HuH-7 (cell line): ENCODE measurements around the gene SGMS1.
A peak's percentile ranks its signal among the peaks of the same experiment; 100 is the strongest.
"Not testable (repeated sequence)": the region's sequence is repeated elsewhere in the genome, so short reads cannot be mapped to it uniquely, and the experiment has no call there.

Source experiments
- DNase-seq: peaks from one replicate; pipeline ENCODE4 v3.0.0; 2011; ENCODE audit warnings: low spot score

Gene SGMS1

GRCh38 chr10:50373821-50374501 lies 249.8 kb downstream of the SGMS1 start:
- DNase-seq, result no peak

DNA sequence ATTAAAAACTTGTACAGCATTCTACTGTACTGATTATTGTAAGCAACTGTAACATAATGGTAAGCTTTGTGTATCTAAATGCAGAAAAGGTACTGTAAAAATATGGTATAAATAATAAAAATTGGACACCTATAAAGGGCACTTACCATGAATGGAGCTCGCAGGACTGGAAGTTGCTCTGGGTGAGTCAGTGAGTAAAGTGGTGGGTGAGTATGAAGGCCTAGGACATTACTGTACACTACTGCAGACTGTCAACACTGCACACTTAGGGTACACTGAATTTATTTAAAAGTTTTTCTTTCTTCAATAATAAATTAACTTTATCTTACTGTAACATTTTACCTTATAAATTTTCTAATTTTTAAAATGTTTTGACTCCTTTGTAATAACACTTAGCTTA lies 253.8 kb downstream of the SGMS1 start:
- no peak for DNase-seq

DNA sequence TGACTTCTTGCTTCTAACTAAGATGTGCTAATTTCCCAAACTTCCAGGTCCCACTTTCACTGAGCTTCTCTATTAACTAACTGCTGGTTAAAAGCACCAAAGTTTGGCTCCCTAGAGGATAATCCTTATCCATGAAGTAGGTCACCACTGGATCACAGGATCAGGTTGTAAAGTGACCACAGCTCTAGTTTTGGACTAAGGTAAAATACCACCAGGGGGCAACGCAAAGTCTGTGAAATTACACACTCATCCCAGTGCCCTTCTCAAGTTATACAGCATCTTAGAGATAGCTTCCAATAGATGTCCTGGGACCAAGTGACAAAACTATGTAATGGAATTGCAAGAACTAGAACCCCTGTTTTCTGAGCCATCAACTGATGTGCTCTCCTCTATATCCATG lies 256.0 kb downstream of the SGMS1 start:
- peak; percentile 38 for DNase-seq

DNA sequence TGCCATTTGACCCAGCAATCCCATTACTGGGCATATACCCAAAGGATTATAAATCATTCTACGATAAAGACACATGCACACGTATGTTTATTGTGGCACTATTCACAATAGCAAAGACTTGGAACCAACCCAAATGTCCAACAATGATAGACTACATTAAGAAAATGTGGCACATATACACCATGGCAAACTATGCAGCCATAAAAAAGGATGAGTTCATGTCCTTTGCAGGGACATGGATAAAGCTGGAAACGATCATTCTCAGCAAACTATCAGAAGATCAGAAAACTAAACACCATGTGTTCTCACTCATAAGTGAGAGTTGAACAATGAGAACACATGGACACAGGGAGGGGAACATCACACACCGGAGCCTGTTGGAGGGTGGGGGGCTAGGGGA lies 257.3 kb downstream of the SGMS1 start:
- DNase-seq, result not testable (repeated sequence)

- not testable (repeated sequence) for DNase-seq
These were observed 259.0 kb downstream of the SGMS1 start for GRCh38 chr10:50364730-50365129.

DNA sequence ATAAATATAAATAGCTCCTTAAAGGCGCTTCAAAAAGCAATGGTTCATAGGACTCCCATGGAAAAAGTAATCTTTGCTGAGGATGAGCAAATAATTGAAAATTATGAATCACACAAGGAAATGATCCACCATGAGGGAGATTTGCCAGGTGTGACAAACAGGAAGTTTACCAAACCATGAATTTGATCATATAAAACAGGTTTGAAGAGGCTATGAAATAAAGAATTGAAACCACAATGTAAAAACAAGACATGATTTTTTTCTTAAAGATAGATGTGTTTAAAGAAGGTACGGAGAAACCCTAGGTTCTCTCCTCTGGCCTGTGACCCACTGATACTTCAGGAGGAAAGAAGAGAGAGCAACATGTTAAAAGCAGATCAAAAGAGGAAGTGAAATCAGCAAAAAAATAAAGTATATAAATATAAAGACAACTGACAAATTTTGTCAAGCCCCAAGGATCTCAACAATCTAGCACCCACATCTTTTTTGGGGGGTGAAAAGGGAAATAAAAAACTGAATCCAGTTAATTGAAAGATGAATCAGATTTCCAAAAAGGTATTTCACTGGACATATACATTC lies 261.1 kb downstream of the SGMS1 start:
- DNase-seq, result no peak

- DNase-seq, result no peak
These were observed 261.8 kb downstream of the SGMS1 start for GRCh38 chr10:50361946-50362345.

DNA sequence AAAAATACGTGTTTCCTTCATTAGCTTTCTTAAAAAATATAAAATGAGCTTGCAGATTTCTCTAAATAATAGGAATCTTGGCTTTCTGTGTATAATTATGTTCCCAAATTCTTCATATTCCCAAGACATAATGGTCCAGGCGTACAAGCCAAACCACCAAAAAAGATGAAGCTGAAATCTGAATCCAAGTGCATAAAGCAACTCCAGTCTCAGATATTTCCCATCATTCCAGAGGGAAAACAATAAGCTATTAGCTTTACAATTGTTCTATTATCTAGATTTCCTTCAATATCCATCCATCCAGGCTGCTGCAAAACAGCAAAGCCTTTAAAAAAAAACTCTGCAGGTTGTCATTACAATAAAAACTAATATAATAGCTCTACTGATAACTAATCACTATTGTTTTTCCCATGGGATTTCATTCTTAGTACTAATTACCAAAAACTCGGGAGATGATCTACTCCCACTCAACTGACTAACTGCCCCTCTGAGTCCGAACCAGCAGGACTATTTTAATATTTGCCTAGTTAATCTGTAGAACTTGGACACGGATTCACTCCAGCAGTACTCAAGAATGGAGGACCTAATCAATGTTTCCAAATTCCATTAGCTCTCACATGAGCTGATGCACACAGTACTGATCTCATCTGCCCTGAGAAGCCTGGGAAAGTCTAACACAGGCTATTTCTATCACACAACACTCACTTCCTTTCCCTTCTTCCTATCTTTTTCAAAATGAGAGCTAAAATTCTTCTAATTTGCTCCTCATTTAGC lies 263.5 kb downstream of the SGMS1 start:
- no peak for DNase-seq

- DNase-seq, result no peak
These were observed 264.6 kb downstream of the SGMS1 start for GRCh38 chr10:50358925-50359687.

GRCh38 chr10:50358411-50358810 lies 265.3 kb downstream of the SGMS1 start:
- no peak for DNase-seq

DNA sequence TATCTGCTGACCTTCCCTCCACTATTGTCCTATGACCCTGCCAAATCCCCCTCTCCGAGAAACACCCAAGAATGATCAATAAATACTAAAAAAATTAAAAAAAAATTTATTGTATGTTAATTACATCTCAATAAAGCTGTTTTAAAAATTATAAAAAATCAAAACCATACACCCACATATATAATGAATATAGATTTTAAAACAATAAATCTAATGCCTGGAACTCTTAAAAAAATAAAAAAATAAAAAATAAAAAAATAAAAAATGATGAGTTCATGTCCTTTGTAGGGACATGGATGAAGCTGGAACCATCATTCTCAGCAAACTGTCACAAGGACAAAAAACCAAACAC lies 267.3 kb downstream of the SGMS1 start:
- not testable (repeated sequence) for DNase-seq

GRCh38 chr10:50355693-50356480 lies 267.9 kb downstream of the SGMS1 start:
- not testable (repeated sequence) for DNase-seq

DNA sequence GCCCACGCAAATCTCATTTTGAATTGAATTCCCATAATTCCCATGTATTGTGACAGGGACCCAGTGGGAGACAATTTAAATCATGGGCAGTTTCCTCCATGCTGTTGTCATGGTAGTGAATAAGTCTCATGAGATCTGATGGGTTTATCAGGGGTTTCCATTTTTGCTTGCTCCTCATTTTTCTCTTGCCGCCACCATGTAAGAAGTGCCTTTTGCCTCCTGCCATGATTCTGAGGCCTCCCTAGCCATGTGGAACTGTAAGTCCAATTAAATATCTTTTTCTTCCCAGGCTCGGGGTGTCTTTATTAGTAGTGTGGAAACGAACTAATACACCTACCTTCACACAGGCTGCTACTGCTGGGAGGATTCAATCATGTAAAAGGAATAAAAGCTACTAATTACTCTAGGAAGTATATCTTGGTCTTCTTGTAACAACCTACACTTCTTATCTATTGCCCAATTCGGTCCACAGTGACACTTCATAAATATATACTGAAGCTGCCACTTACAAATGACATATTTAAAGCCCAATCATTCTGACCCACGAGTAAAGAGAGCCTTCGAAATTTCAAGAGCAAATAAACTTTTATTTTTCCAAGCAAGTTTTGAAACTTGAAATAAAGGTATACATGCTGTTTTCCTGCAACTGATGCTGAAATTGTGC lies 272.1 kb downstream of the SGMS1 start:
- no peak for DNase-seq

GRCh38 chr10:50350366-50350765 lies 273.4 kb downstream of the SGMS1 start:
- no peak for DNase-seq

DNA sequence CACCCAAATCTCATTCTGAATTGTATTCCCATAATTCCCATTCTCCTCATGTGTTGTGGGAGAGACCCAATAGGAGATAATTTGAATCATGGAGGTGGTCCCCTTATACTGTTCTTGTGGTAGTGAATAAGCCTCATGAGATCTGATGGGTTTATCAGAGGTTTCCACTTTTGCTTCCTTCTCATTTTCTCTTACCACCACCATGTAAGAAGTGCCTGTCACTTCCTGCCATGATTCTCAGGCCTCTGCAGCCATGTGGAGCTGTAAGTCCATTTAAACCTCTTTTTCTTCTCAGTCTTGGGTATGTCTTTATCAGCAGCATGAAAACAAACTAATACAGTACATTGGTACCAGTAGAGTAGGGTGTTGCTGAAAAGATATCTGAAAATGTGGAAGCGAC lies 274.2 kb downstream of the SGMS1 start:
- no peak for DNase-seq

GRCh38 chr10:50347394-50347802 lies 276.4 kb downstream of the SGMS1 start:
- no peak for DNase-seq

GRCh38 chr10:50346942-50347341 lies 276.8 kb downstream of the SGMS1 start:
- no peak for DNase-seq

- no peak for DNase-seq
These were observed 278.2 kb downstream of the SGMS1 start for GRCh38 chr10:50345545-50345944.

- no peak for DNase-seq
These were observed 279.9 kb downstream of the SGMS1 start for GRCh38 chr10:50343702-50344331.

- no peak for DNase-seq
These were observed 281.8 kb downstream of the SGMS1 start for GRCh38 chr10:50341987-50342386.

DNA sequence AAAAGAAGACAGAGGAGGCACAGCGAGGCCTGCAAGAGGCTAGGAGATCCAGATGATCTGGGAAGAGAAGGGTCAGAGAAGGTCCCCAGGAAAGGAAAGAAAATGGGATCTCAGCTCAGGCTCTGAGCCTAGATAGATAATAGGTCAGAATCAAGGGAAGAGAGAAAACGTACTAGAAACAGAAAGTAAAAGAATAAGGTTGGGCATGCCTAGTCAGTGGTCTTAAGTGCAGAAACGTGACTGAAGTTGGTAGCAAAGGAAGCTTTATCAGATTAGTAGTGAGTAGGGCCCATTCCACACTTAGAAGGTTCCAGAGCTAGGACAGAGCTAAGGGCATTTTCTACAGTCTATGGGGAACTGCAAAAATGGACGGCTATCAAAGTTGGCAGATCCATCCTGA lies 287.6 kb downstream of the SGMS1 start:
- DNase-seq, result no peak
